Islet of Langerhans (tissue), 1 donor: ENCODE data around the gene NXPH4.

Experiments
- FAIRE-seq: peaks from one replicate; lab custom pipeline; 2011; peaks lifted over from hg19 to GRCh38; lab: Jason Lieb, UNC

NXPH4 gene

DNA sequence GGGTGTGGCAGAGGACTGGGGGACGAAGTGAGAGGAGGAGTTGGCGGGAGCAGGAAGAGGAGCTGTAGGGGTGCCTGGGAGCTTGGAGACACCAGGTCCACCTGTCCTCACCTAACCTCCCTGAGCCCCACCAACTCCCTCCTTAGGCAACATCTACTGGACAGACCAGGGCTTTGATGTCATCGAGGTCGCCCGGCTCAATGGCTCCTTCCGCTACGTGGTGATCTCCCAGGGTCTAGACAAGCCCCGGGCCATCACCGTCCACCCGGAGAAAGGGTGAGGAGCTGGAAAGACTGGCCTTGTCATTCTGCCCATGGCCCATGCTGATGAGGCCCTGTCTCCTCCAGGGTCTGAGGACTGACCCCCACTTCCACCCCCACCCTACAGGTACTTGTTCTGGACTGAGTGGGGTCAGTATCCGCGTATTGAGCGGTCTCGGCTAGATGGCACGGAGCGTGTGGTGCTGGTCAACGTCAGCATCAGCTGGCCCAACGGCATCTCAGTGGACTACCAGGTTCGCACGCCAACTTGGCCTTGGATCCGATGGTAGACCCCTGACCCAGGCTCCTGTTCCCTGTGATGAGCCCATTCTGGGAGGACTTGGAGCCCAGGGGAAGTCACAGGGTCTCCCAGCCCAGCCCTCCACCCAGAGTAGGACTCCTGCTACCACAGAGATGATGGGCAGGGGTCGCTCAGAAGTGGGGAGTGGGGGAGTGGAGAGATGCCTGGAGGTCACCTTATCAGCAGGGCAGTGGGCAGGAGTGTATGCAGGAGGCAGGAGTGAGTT lies 32.5 kb upstream of the NXPH4 start:
- FAIRE-seq, result no peak

- no peak for FAIRE-seq
Measured at GRCh38 chr12:57185403-57185802, 31.2 kb upstream of the NXPH4 start.

- no peak for FAIRE-seq
Measured at GRCh38 chr12:57185906-57186508, 30.6 kb upstream of the NXPH4 start.

GRCh38 chr12:57187222-57188089 lies 29.1 kb upstream of the NXPH4 start:
- no peak for FAIRE-seq

- FAIRE-seq, result no peak
Measured at GRCh38 chr12:57188090-57188425, 28.5 kb upstream of the NXPH4 start.

DNA sequence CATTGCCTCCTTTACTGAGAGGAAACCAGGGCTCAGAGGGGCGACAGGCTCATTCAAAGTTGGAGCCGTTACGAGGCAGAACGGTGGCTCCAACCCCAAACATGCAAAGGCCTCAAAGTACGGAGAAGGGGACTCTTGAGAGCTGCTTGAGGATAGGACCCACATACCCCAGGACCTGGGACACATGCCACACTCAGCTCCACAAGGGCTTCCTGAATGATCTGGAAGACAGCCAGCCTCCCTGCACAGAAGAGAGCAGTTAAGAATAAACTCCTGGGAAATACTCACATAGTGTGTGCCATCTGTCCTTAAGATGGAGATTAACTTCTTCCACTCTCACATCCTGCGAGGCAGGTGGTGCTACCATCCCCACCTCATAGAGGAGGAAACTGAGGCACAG lies 26.6 kb upstream of the NXPH4 start:
- no peak for FAIRE-seq

- FAIRE-seq, result no peak
Measured at GRCh38 chr12:57190821-57191220, 25.8 kb upstream of the NXPH4 start.

DNA sequence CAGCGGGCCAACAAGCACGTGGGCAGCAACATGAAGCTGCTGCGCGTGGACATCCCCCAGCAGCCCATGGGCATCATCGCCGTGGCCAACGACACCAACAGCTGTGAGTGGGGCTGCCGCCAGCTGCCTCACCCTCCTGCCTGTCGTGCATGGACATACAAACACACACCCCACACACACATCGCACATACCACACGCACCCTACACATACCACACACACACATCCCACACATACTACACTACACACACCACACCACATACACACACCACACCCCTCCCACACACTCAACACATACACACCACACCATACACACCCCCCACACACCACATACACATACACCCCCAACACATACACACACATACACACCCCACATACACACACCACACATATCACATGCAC lies 25.2 kb upstream of the NXPH4 start:
- FAIRE-seq, result no peak

DNA sequence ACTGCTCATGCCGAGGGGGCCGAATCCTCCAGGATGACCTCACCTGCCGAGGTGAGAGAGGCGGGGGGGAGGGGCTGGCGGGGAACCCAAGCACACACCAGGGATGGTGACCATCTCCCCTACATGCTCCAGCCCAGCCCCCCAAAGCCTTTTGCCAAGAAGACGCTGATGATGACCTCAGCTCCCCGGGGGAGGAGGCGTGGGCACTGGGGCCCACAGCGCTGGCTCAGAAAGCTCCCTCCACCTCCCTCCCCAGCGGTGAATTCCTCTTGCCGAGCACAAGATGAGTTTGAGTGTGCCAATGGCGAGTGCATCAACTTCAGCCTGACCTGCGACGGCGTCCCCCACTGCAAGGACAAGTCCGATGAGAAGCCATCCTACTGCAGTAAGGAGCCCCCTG lies 23.7 kb upstream of the NXPH4 start:
- no peak for FAIRE-seq

DNA sequence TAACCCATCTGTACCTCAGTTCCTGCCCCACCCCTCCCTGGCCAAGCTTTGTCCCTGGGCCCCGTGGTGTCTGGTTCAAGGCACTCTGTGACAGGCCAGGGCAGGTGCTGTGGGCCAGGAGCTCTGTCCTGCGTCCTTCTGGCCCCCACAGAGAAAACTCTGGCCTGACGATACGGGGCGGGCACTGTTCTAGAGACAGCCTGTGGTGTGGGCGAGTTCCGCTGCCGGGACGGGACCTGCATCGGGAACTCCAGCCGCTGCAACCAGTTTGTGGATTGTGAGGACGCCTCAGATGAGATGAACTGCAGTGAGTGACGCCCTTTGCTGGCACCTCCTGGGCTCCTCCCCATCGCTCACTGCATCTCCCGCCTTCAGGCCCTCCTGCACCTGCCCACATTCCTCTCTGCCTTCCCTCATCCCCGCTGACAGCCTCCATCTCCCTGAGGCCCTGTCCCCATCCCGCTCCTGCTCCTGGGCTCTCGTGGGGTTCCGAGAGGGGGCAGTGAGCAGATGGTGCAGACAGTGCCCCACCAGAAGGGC lies 22.8 kb upstream of the NXPH4 start:
- FAIRE-seq, result no peak

DNA sequence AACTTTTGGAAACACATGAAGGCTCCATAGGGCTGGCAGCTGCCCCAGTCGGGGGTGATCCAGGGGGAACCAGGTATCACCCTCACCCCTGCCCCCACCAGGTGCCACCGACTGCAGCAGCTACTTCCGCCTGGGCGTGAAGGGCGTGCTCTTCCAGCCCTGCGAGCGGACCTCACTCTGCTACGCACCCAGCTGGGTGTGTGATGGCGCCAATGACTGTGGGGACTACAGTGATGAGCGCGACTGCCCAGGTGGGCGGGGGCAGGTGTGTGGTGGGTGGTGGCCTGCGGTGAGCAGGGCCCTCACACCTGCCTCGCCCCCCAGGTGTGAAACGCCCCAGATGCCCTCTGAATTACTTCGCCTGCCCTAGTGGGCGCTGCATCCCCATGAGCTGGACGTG lies 22.3 kb upstream of the NXPH4 start:
- no peak for FAIRE-seq

DNA sequence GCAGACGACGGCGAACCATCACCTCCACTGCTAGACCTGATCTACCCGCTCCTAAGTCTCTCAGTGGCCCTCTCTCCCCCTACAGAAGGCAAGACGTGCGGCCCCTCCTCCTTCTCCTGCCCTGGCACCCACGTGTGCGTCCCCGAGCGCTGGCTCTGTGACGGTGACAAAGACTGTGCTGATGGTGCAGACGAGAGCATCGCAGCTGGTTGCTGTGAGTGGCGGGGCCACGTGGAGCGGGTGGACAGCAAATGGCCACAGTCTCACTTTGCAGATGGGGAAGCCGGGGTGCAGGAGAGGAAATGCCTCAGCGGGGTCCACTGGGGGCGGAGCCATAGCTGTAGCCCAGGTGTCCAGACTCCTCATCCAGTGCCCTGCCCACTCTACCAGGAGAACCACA lies 21.4 kb upstream of the NXPH4 start:
- FAIRE-seq, result no peak

- FAIRE-seq, result no peak
Measured at GRCh38 chr12:57195611-57196371, 20.8 kb upstream of the NXPH4 start.

- FAIRE-seq, result no peak
Measured at GRCh38 chr12:57196439-57196838, 20.2 kb upstream of the NXPH4 start.

GRCh38 chr12:57196956-57197355 lies 19.6 kb upstream of the NXPH4 start:
- no peak for FAIRE-seq

DNA sequence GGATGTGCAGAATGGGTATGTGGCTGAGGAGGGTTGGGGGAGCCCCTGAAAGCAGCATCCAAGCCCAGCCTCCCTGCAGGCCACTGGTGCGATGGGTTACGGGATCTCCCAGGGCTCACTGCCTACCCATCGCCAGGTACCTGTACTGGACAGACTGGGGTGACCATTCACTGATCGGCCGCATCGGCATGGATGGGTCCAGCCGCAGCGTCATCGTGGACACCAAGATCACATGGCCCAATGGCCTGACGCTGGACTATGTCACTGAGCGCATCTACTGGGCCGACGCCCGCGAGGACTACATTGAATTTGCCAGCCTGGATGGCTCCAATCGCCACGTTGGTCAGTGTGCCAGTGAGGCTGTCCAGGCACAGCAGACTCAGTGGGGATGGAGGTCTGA lies 18.3 kb upstream of the NXPH4 start:
- FAIRE-seq, result no peak

DNA sequence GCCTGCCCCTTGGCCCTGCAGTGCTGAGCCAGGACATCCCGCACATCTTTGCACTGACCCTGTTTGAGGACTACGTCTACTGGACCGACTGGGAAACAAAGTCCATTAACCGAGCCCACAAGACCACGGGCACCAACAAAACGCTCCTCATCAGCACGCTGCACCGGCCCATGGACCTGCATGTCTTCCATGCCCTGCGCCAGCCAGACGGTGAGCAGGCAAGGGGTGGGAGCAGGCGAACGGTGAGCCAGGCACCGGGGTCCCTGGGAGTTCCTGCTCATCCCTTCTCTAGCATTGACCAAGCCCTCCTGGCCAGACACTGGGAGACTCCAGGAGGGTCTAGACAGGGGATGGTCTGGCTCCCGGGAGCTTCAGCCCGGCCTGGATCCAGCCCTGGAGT lies 17.4 kb upstream of the NXPH4 start:
- no peak for FAIRE-seq

DNA sequence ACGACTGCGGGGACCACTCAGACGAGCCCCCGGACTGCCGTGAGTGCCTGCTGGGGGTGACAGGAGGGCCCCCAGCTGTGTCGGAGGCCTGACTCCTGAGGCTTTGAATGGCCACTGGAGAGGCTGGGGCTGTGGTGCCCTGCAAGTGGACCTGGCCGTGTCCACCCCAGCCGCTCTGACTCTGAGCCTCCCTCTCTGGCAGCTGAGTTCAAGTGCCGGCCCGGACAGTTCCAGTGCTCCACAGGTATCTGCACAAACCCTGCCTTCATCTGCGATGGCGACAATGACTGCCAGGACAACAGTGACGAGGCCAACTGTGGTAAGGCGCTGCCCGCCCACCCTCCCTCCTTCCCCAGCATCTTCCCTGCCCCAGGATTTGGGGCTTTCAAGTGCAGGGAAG lies 16.1 kb upstream of the NXPH4 start:
- FAIRE-seq, result no peak

GRCh38 chr12:57201219-57201618 lies 15.4 kb upstream of the NXPH4 start:
- FAIRE-seq, result no peak

DNA sequence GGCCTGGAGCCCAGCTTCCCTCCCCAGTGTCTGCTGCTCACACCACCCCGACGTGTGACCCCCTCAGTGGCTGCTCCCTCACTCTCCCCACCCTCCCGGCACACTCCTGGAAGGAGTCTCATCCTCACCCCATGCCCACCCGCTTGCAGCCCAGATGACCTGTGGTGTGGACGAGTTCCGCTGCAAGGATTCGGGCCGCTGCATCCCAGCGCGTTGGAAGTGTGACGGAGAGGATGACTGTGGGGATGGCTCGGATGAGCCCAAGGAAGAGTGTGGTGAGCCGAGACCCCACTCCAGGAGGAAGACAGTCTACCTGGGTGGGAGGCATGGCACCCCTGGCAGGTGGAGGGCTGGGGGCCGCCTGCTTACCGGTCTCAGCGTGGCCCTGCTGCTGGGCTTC lies 15.0 kb upstream of the NXPH4 start:
- FAIRE-seq, result no peak

- no peak for FAIRE-seq
Measured at GRCh38 chr12:57202321-57202720, 14.3 kb upstream of the NXPH4 start.

DNA sequence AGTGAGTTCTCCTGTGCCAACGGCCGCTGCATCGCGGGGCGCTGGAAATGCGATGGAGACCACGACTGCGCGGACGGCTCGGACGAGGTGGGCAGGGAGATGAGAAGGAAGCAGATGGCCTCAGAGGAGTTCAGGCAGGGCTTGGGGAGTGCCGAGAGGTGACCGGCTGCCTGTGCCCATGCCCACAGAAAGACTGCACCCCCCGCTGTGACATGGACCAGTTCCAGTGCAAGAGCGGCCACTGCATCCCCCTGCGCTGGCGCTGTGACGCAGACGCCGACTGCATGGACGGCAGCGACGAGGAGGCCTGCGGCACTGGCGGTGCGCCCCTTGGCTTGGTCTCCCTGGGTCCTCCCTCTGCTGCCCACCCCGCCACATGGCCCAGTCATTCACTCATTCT lies 13.4 kb upstream of the NXPH4 start:
- FAIRE-seq, result no peak
